CD14-positive monocyte (primary cell): ENCODE data around the gene LDLRAD4. TPM values are rescaled to one million over a fixed set of nuclear protein-coding genes. Genes with fewer than 3 reads are reported as not detected.

Experiments used
- DNase-seq, 3 donors: peaks; one replicate each; pipeline ENCODE4 v3.0.0-alpha.2; 2011 to 2022
- H2AFZ ChIP-seq: 2 replicates; pipeline ENCODE4 v1.6.0; 2012; ENCODE audit warnings: mild to moderate bottlenecking, low read depth, low read length, inconsistent platforms; ENCODE audit not compliant: insufficient read depth, poor library complexity, severe bottlenecking
- H3K27ac ChIP-seq, 2 donors: 1 replicate in 1 of 2; 2 replicates in 1 of 2; pipeline ENCODE4 v1.5.1; 2012 to 2013; ENCODE audit warnings: low read length in 2 of 2, control low read depth in 1 of 2, inconsistent platforms in 1 of 2, low read depth in 1 of 2, mild to moderate bottlenecking in 1 of 2
- H3K27me3 ChIP-seq, 2 donors: one replicate each; pipeline versions ENCODE4 v1.6.0 to v1.6.1; 2011 to 2013; ENCODE audit warnings: low read length in 2 of 2; ENCODE audit not compliant: control insufficient read depth in 2 of 2, insufficient read depth in 2 of 2
- H3K36me3 ChIP-seq, 2 donors: replicated peaks in 1 of 2; 1 replicate in 1 of 2; 2 replicates in 1 of 2; pipeline versions ENCODE4 v1.5.1 to v1.6.1; 2012 to 2013; ENCODE audit warnings: low read length in 2 of 2, control low read depth in 1 of 2, inconsistent platforms in 1 of 2, mild to moderate bottlenecking in 1 of 2; ENCODE audit not compliant: insufficient read depth in 2 of 2, control insufficient read depth in 1 of 2
- H3K4me1 ChIP-seq, 2 donors: 1 replicate in 1 of 2; 2 replicates in 1 of 2; pipeline versions ENCODE4 v1.5.1 to v1.6.1; 2012 to 2013; ENCODE audit warnings: low read length in 2 of 2, control low read depth in 1 of 2, inconsistent platforms in 1 of 2, mild to moderate bottlenecking in 1 of 2, moderate library complexity in 1 of 2; ENCODE audit not compliant: insufficient read depth in 2 of 2, control insufficient read depth in 1 of 2
- H3K4me2 ChIP-seq: replicated peaks from 2 replicates; pipeline ENCODE3; 2012; ENCODE audit warnings: low read length, moderate library complexity, mild to moderate bottlenecking; ENCODE audit not compliant: poor library complexity, severe bottlenecking; ENCODE audit errors: extremely low read depth
- H3K4me3 ChIP-seq, 3 experiments: fragments of 200-600 bp in 1 of 3; sonication (generic) in 1 of 3; replicated peaks in 1 of 3; 1 replicate in 2 of 3; 2 replicates in 1 of 3; pipeline ENCODE4 v1.5.1; 2011 to 2013; ENCODE audit warnings: low read length in 3 of 3, mild to moderate bottlenecking in 3 of 3, control low read depth in 2 of 3, low read depth in 2 of 3, inconsistent platforms in 1 of 3, moderate library complexity in 1 of 3
- H3K79me2 ChIP-seq: 2 replicates; pipeline ENCODE4 v1.6.0; 2012; ENCODE audit warnings: mild to moderate bottlenecking, control low read depth, inconsistent platforms, low read length, moderate library complexity; ENCODE audit not compliant: insufficient read depth
- H3K9ac ChIP-seq: 2 replicates; pipeline ENCODE4 v1.6.0; 2017; ENCODE audit warnings: low read length, mild to moderate bottlenecking; ENCODE audit not compliant: insufficient read depth, poor library complexity, severe bottlenecking
- H3K9me3 ChIP-seq, 2 donors: replicated peaks in 1 of 2; 1 replicate in 1 of 2; 2 replicates in 1 of 2; pipeline versions ENCODE4 v1.5.1 to v1.6.1; 2012 to 2013; ENCODE audit warnings: low read length in 2 of 2, control low read depth in 1 of 2; ENCODE audit not compliant: control insufficient read depth in 1 of 2, insufficient read depth in 1 of 2
- H4K20me1 ChIP-seq: 2 replicates; pipeline ENCODE4 v1.6.0; 2012; ENCODE audit warnings: mild to moderate bottlenecking, low read length, control low read depth, moderate library complexity; ENCODE audit not compliant: insufficient read depth
- H3K27ac Mint-ChIP-seq, 7 donors: one replicate each; pipeline ENCODE4 v1.8.0; 2020; ENCODE audit warnings: mild to moderate bottlenecking in 7 of 7, mixed read lengths in 7 of 7, moderate library complexity in 6 of 7, inconsistent platforms in 2 of 7
- H3K27me3 Mint-ChIP-seq, 3 donors: one replicate each; pipeline ENCODE4 v1.8.0; 2021 to 2022; ENCODE audit warnings: low read depth in 3 of 3, mild to moderate bottlenecking in 3 of 3, mixed read lengths in 3 of 3, moderate library complexity in 3 of 3, inconsistent platforms in 1 of 3
- H3K36me3 Mint-ChIP-seq, 2 donors: one replicate each; pipeline ENCODE4 v1.8.0; 2020; ENCODE audit warnings: mixed read lengths in 2 of 2, inconsistent platforms in 1 of 2, mild to moderate bottlenecking in 1 of 2
- H3K4me1 Mint-ChIP-seq: one replicate; pipeline ENCODE4 v1.8.0; 2020; ENCODE audit warnings: mild to moderate bottlenecking, mixed read lengths
- H3K4me3 Mint-ChIP-seq, 2 donors: one replicate each; pipeline ENCODE4 v1.8.0; 2020; ENCODE audit warnings: mild to moderate bottlenecking in 2 of 2, mixed read lengths in 2 of 2, moderate library complexity in 1 of 2
- H3K9me3 Mint-ChIP-seq, 7 donors: one replicate each; pipeline ENCODE4 v1.8.0; 2020 to 2022; ENCODE audit warnings: mixed read lengths in 7 of 7, mild to moderate bottlenecking in 6 of 7, moderate library complexity in 6 of 7, inconsistent platforms in 2 of 7
- WGBS: methylation state at CpG from one replicate; pipeline ENCODE4 v1.1.5; 2013; ENCODE audit warnings: missing lambda C conversion rate; ENCODE audit not compliant: insufficient coverage; 5-methylcytosine and 5-hydroxymethylcytosine counted together
- intact Hi-C, 2 donors: fragments of 100-400 bp; cut with micrococcal nuclease; formaldehyde crosslinking; loops; one replicate each; pipeline versions ENCODE4 v1.15.0 to v1.15.1; 2023
- polyA plus RNA-seq, 3 donors: library from polyadenylated mRNA; depleted of rRNA in 1 of 3; unstranded in 2 of 3; stranded (reverse) in 1 of 3; fragments of 300-500 nt in 2 of 3; fragments of >200 nt in 1 of 3; fragmentation: Illumina TruSeq in 2 of 3; gene quantifications; 1 replicate in 2 of 3; 2 replicates in 1 of 3; pipeline ENCODE4 v1.2.3, GENCODE V29; 2012 to 2021
- TF ChIP-seq, protein P1 (sequence below): fragments of 200-600 bp; IDR thresholded peaks from one replicate; pipeline ENCODE4 v1.8.0; 2022; ENCODE audit warnings: antibody characterized with exemption, mild to moderate bottlenecking

Gene LDLRAD4
- polyA plus RNA-seq, 3 donors, result 13.5 to 15.4 (median 13.8) TPM

DNA sequence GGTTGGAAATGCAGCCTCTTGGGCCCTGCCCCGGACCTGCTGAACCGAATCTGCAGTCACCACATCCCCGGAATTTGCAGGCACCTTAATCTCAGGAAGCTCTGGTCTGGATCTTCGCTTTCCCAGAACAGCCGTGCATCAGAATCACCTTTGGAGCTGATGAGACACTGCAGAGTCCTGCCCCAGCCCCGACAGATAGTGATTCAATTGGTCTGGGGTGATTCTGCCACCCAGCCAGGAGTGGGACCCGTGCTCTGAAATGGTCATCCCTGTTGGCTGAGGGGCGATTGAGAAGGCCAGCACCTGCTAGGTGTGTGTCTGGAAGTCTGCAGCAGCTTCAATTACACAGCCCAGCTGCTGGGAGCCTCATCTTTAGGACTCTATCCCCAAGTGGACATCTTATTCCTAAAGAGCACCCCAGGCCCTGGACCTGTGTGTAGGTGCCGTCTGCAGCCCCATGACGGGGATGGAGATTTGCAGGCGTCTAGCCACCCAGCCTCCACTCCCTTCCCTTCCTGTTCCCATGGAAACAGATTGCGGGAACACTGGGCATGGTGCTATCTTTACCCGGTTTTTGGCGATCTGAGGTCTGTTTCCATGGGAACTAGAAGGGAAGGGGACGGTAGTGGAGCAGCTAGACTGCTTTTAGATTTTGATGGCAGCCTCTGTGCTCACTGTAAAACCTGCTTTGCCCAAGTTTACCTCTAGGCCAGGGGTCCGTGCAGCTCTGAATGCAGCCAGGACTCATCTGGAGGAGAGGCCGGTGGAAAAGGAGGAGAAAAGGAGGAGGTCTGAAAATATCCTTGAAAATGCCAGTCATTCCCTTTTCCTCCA is 156.1 kb downstream of the LDLRAD4 start:
- no peaks in the 10 kb centered on the region for H3K36me3 Mint-ChIP-seq
- peaks cover 11 to 30% of the 10 kb centered on the region in 2 donors for H3K4me1 ChIP-seq
- no peaks in the 10 kb centered on the region for H3K36me3 ChIP-seq
- no peak overlapping the region for H2AFZ ChIP-seq
- H3K9me3 ChIP-seq, result no peaks in the 10 kb centered on the region
- no peak overlapping the region for H3K4me2 ChIP-seq
- no peak overlapping the region for H3K27ac ChIP-seq
- peaks cover 2 to 4% (median 3%) of the 10 kb centered on the region in 3 donors for H3K27me3 Mint-ChIP-seq
- H3K27ac Mint-ChIP-seq, result peak overlapping the region in 6 of 7 donors; percentile 50 to 87 (median 72)
- H3K4me1 Mint-ChIP-seq, result peaks cover 34% of the 10 kb centered on the region
- TF ChIP-seq, protein P1, sequence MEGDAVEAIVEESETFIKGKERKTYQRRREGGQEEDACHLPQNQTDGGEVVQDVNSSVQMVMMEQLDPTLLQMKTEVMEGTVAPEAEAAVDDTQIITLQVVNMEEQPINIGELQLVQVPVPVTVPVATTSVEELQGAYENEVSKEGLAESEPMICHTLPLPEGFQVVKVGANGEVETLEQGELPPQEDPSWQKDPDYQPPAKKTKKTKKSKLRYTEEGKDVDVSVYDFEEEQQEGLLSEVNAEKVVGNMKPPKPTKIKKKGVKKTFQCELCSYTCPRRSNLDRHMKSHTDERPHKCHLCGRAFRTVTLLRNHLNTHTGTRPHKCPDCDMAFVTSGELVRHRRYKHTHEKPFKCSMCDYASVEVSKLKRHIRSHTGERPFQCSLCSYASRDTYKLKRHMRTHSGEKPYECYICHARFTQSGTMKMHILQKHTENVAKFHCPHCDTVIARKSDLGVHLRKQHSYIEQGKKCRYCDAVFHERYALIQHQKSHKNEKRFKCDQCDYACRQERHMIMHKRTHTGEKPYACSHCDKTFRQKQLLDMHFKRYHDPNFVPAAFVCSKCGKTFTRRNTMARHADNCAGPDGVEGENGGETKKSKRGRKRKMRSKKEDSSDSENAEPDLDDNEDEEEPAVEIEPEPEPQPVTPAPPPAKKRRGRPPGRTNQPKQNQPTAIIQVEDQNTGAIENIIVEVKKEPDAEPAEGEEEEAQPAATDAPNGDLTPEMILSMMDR, result no peak
- peaks cover 0 to 1% (median 0%) of the 10 kb centered on the region in 7 donors for H3K9me3 Mint-ChIP-seq
- no peak for DNase-seq
- H3K79me2 ChIP-seq, result no peaks in the 10 kb centered on the region
- 94% methylated on average over 10 of the region's 17 CpGs for WGBS
- no peak overlapping the region for H3K4me3 Mint-ChIP-seq
- H4K20me1 ChIP-seq, result peaks cover 4% of the 10 kb centered on the region
- H3K9ac ChIP-seq, result no peak overlapping the region
- intact Hi-C loops, result loop anchor here in 1 of 2 donors (10.0 kb wide), 1 partner anchor 190 kb away; no protein-coding TSS in a partner anchor
- no peaks in the 10 kb centered on the region for H3K27me3 ChIP-seq
- H3K4me3 ChIP-seq, result no peak overlapping the region

DNA sequence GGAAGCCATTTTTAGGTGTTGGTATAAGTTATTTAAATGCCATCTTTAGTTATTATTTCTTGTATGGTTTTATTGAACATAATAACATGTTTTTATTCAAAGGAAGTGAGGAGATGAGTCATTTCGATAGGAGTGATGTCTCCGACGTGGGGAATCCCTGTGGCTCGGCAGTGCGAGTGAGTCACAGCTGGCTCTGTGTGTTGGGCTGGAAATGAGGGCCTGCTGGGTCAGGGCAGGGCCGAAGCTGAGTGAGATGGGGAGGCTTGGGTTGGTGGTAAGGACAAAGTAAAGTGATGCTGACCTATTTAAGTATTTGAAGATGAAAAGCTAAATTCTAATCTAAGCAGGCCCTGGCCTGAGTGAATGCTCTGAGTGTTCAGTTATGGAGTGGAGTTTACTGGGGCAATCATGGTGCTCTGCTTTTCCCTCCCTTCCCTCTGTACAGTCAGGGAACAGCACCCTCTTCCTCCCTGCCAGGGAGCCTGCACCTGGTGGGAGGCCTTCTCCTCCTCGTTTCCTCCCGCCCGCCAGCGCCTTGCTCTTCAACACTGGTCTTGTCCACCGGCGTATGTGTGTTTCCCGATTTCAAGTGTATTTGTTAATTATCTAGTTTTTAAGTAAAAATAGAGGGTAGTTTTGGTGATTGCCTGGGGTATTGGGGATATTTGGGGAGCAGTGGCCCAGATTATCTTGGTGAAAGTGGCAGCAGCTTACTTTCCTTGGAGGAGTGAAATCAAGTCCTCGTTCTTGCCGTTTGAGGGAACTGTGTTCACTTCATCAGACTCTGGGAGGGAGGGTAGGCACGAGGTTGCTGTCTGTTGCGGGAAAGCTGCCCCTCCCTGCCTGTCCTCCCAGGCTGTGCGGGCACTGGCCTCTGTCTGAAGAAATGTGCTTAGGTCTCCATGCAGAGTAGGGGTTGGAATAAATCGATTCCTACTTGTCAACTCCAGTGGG is 157.0 kb downstream of the LDLRAD4 start:
- peak; percentile 74 to 89 (median 80) for DNase-seq
- Mint-ChIP-seq H3K9me3 (peaks cover 0 to 1% (median 0%) of the 10 kb centered on the region in 7 donors), H3K4me3 (no peak overlapping the region), H3K36me3 (no peaks in the 10 kb centered on the region), H3K4me1 (peaks cover 31% of the 10 kb centered on the region), H3K27ac (peak overlapping the region; percentile 50 to 87 (median 72)), H3K27me3 (peaks cover 2 to 4% (median 3%) of the 10 kb centered on the region in 3 donors)
- no peaks in the 10 kb centered on the region for H3K9me3 ChIP-seq
- no peak overlapping the region for H3K4me2 ChIP-seq
- no peaks in the 10 kb centered on the region for H3K27me3 ChIP-seq
- H3K9ac ChIP-seq, result no peak overlapping the region
- no peak overlapping the region for H3K27ac ChIP-seq
- no peak overlapping the region for H3K4me3 ChIP-seq
- H3K36me3 ChIP-seq, result no peaks in the 10 kb centered on the region
- TF ChIP-seq, protein P1, result no peak
- peaks cover 11 to 26% of the 10 kb centered on the region in 2 donors for H3K4me1 ChIP-seq
- H2AFZ ChIP-seq, result no peak overlapping the region
- H4K20me1 ChIP-seq, result peaks cover 4% of the 10 kb centered on the region
- intact Hi-C loops, result loop anchor here in 1 of 2 donors (10.0 kb wide), 1 partner anchor 189 kb away; no protein-coding TSS in a partner anchor
- no peaks in the 10 kb centered on the region for H3K79me2 ChIP-seq
- WGBS, result 60% methylated on average over 11 of the region's 19 CpGs
